C4-2B (cell line): ENCODE data around the gene PPM1L.

Experiments
- ZFX ChIP-seq: fragments of 450-650 bp; IDR thresholded peaks from 2 replicates; pipeline ENCODE4 v1.6.1; 2017
- TF ChIP-seq, protein P1 (sequence below): fragments of 450-650 bp; conservative IDR thresholded peaks from 2 replicates; pipeline ENCODE4 v1.5.1; 2017; ENCODE audit warnings: mild to moderate bottlenecking

DNA sequence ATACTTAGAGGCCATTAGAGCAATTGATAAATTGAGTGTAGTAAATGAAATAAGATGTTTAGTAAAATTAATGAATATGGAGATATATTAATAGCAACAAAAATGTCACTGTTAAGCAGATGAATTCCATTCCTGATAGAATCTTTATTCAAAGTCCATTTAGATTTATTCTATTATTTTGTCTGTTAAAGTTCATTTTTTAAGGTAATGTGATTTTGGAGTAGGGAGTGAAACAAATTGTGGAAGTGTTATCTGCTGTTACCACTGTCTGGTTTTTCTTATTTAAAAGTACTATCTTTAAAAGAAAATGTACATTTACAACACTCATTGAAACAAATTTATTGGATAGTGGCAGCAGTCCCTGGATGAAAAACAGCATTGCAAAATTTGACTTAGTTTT, 70.4 kb downstream of the PPM1L start:
- TF ChIP-seq, protein P1, sequence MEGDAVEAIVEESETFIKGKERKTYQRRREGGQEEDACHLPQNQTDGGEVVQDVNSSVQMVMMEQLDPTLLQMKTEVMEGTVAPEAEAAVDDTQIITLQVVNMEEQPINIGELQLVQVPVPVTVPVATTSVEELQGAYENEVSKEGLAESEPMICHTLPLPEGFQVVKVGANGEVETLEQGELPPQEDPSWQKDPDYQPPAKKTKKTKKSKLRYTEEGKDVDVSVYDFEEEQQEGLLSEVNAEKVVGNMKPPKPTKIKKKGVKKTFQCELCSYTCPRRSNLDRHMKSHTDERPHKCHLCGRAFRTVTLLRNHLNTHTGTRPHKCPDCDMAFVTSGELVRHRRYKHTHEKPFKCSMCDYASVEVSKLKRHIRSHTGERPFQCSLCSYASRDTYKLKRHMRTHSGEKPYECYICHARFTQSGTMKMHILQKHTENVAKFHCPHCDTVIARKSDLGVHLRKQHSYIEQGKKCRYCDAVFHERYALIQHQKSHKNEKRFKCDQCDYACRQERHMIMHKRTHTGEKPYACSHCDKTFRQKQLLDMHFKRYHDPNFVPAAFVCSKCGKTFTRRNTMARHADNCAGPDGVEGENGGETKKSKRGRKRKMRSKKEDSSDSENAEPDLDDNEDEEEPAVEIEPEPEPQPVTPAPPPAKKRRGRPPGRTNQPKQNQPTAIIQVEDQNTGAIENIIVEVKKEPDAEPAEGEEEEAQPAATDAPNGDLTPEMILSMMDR, result no peak
- TF ChIP-seq ZFX, result no peak
